ENCODE data around the gene TBC1D30. TPM values are rescaled to one million over a fixed set of nuclear protein-coding genes. Genes with fewer than 3 reads are reported as not detected.

The TBC1D30 gene
- total and polyA plus RNA-seq, 11 donors, result 0.15 to 2.9 (median 0.67) TPM

DNA sequence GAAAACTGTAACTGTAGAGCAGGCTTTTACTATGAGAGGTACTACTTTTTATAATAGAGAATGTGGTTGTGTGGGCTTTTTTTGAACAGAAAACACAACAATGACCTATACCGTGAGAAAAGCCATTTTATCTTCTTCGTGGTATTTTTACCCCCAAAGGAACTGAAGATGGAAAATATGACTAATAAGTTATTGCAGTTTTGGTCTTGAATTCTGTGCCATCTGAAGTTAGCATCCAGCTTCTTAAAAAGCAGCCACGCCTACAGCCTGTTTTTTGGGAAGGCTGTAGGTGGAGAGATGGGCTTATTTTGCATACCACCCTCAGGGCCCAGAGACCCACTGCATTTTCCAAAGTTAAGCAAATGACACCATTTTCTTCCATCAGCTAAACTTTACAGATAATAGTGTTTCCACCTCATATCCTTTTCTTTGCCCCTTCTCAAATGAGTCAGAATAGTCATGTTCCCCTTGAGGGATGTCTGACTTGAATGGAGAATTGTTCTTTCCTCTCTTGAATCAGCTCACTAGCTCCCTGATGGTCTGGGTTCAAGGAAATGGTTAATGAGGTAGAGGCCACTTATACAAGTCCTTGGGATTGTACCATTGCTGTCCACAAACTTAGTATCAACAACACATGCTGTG is 53.0 kb downstream of the TBC1D30 start:
- Histone ChIP-seq H3K36me3 (no peaks in the 10 kb centered on the region), H3K27ac (no peak overlapping the region), H3K4me1 (no peaks in the 10 kb centered on the region), H3K9me3 (no peaks in the 10 kb centered on the region), H3K27me3 (no peaks in the 10 kb centered on the region), H3K4me3 (no peak overlapping the region)
- DNase-seq (no peak), ATAC-seq (no peak)
- TF ChIP-seq CTCF (IDR thresholded peaks at IDR 0.05) (no peak), POLR2A (IDR thresholded peaks at IDR 0.05) (no peak)
- intact Hi-C loops (cut with DNase I), result no loop called here
- WGBS, 4 donors, result 65 to 77% (median 74%) methylated on average over 3 of the region's 3 CpGs

- WGBS, 4 donors, result 85 to 97% (median 92%) methylated on average over 3 of the region's 3 CpGs
- H3K9me3 ChIP-seq, result no peaks in the 10 kb centered on the region
- H3K4me1 ChIP-seq, result no peaks in the 10 kb centered on the region
- intact Hi-C loops (cut with DNase I), result loop anchor here in 1 of 10 donors (10.0 kb wide), 1 partner anchor 222 kb away; no protein-coding TSS in a partner anchor
- no peak overlapping the region for H3K4me3 ChIP-seq
- DNase-seq (no peak), ATAC-seq (no peak)
- TF ChIP-seq CTCF (IDR thresholded peaks at IDR 0.05), result no peak
- no peak overlapping the region for H3K27ac ChIP-seq
- H3K27me3 ChIP-seq, result no peaks in the 10 kb centered on the region
- H3K36me3 ChIP-seq, result no peaks in the 10 kb centered on the region
Observed at GRCh38 chr12:64882687-64883086, 58.2 kb downstream of the TBC1D30 start.

DNA sequence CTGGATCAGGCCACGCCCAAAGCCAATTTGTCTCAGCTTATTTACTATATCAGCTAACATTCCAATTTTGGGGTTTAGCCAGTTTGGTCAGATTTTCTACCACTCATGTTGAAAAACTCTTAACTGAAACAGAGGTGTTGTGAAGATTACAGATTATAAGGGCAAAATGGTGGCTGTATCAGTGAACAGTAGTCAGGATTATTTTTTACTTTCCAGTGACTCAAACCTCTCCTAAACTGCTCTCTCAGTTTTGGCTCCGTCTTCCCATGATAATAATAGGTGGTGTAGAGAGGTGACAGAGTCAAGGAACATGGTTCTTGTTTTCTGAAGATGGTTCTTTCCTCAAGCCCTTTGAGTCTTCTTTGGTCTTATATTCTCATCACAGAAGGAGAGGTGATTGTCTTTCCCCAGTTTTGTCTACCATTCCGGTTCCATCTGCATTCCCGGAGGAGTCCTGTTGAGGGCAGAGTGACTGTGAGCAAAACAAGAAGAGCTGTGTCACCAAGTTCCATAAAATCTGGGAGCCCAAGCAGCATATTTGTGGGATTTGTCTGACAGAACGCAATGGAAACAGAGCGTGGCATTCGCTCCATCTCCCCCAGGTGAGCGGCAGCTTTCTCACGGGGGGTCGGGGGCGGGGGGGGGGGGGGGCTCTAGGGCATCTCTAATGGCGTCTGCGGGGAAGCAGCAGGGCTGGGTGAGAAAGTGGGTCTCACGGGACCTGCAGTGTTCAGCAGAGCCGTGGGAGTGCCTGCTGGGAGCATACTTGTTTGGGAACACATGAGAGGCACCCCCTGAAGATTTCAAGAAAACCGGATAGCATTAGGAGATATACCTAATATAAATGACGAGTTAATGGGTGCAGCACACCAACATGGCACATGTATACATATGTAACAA is 59.1 kb downstream of the TBC1D30 start:
- Histone ChIP-seq H3K4me1 (no peaks in the 10 kb centered on the region), H3K27me3 (no peaks in the 10 kb centered on the region), H3K36me3 (no peaks in the 10 kb centered on the region), H3K4me3 (no peak overlapping the region), H3K9me3 (no peaks in the 10 kb centered on the region), H3K27ac (no peak overlapping the region)
- WGBS, 4 donors, result 66 to 77% (median 70%) methylated on average over 16 to 17 of the region's 17 CpGs
- no peak for DNase-seq
- no peak for TF ChIP-seq CTCF (IDR thresholded peaks at IDR 0.05)
- TF ChIP-seq POLR2A (IDR thresholded peaks at IDR 0.05), result no peak
- intact Hi-C loops (cut with DNase I), result loop anchor here in 1 of 10 donors (10.0 kb wide), 1 partner anchor 221 kb away; no protein-coding TSS in a partner anchor
- no peak for ATAC-seq

- no peak for DNase-seq
- 83 to 90% (median 85%) methylated on average over 3 of the region's 3 CpGs for WGBS, 4 donors
- ATAC-seq, result no peak
- H3K36me3 ChIP-seq, result no peaks in the 10 kb centered on the region
- TF ChIP-seq POLR2A (IDR thresholded peaks at IDR 0.05), result no peak
- TF ChIP-seq CTCF (IDR thresholded peaks at IDR 0.05), result no peak
- no peaks in the 10 kb centered on the region for H3K27me3 ChIP-seq
- intact Hi-C loops (cut with DNase I), result loop anchor here in 1 of 10 donors (10.0 kb wide), 1 partner anchor 221 kb away; no protein-coding TSS in a partner anchor
- H3K4me1 ChIP-seq, result no peaks in the 10 kb centered on the region
- H3K27ac ChIP-seq, result no peak overlapping the region
- no peaks in the 10 kb centered on the region for H3K9me3 ChIP-seq
- no peak overlapping the region for H3K4me3 ChIP-seq
Observed at GRCh38 chr12:64884164-64884542, 59.7 kb downstream of the TBC1D30 start.
